ENCODE results near the gene PRDX4.

DNA sequence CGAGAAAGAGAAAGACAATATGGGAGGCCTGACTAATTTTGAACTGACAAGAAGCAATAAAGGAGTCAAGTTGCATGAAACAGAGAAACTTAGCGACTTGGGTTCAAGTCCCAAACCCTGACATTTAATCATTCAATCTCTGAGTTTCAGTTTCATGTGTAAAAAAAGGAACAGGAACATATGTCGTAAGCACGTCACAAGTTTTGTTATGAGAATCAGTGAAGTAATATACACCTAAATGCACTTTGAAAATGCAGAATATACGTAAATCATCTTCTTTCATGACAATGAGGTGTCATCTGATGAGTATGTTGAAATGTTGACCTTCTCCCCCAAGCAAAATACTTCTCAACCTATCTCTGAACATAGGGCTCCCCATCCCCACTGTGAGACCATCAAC, 65.4 kb downstream of the PRDX4 start:
- TF ChIP-seq, protein P1, sequence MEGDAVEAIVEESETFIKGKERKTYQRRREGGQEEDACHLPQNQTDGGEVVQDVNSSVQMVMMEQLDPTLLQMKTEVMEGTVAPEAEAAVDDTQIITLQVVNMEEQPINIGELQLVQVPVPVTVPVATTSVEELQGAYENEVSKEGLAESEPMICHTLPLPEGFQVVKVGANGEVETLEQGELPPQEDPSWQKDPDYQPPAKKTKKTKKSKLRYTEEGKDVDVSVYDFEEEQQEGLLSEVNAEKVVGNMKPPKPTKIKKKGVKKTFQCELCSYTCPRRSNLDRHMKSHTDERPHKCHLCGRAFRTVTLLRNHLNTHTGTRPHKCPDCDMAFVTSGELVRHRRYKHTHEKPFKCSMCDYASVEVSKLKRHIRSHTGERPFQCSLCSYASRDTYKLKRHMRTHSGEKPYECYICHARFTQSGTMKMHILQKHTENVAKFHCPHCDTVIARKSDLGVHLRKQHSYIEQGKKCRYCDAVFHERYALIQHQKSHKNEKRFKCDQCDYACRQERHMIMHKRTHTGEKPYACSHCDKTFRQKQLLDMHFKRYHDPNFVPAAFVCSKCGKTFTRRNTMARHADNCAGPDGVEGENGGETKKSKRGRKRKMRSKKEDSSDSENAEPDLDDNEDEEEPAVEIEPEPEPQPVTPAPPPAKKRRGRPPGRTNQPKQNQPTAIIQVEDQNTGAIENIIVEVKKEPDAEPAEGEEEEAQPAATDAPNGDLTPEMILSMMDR (IDR thresholded peaks at IDR 0.05; ENCODE audit: low read depth, low read length): no peak
- TF ChIP-seq EZH2phosphoT487 (IDR thresholded peaks at IDR 0.05; ENCODE audit: low read depth): no peak
